ENCODE data around the gene MTMR11. TPM values are rescaled to one million over a fixed set of nuclear protein-coding genes. Genes with fewer than 3 reads are reported as not detected.
A peak's percentile ranks its signal among the peaks of the same experiment; 100 is the strongest.

Gene MTMR11
- total RNA-seq, 1 experiment from 2014 or later, result 7.1 TPM

DNA sequence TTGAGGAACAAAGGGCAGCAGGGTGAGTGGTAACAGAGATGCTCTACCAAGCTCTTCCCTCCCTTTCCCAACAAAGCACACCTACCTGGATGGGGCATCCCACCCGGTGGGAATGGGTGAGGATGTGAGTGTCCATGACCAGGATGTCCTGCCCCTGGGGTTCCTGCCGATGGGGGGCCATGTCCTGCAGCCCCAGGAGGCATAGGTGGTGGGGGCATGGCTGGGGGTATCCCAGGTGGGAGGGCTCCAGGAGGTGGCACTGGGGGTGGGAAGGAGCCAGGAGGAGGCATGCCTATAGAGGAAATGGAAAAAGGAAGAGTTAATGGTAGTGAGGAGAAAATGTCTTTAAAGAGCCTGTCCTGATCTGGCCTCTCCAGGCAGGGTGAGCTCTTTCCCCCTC, 10.9 kb downstream of the MTMR11 start:
- ATAC-seq (no peak), DNase-seq (ENCODE audit: low spot score) (no peak)
- TF ChIP-seq, protein P1, sequence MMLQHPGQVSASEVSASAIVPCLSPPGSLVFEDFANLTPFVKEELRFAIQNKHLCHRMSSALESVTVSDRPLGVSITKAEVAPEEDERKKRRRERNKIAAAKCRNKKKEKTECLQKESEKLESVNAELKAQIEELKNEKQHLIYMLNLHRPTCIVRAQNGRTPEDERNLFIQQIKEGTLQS (CRISPR knock-in tag; conservative IDR thresholded peaks at IDR 0.05), result no peak
- H3K36me3 Mint-ChIP-seq, result peaks cover 45% of the 10 kb centered on the region
- peaks cover 24% of the 10 kb centered on the region for H3K4me1 Mint-ChIP-seq
- H3K9me3 Mint-ChIP-seq, result no peaks in the 10 kb centered on the region
- H3K27ac Mint-ChIP-seq, result 0 out of 2 replicates have a peak overlapping the region, but pooled peaks have one; percentile 71
- CTCF ChIA-PET, result no interaction called here
- H3K27me3 Mint-ChIP-seq (ENCODE audit: low read depth), result no peaks in the 10 kb centered on the region
- POLR2A ChIA-PET, result no interaction called here
- H3K4me3 Mint-ChIP-seq, result peak overlapping the region; percentile 100

DNA sequence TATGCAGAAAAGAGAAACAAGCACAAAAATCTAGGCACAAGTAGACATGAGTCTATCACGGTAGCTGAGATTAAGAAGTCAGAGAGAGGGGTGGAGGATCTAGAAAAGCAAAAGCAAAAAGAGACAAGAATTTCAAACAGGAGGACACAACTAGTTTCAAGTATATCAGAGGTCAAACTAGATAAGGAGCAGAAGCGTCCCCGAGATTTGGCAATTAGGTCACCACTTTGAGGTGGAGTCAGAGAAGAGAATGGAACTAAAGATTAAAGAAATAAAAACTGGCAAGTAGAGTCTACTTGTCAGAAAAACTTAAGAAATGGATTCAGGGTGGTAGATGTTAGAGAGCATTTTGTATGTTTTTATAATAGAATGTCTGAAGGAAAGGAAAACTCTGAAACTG, 11.3 kb downstream of the MTMR11 start:
- no peak for ATAC-seq
- Mint-ChIP-seq H3K4me1 (peaks cover 24% of the 10 kb centered on the region), H3K27ac (peak overlapping the region; percentile 54; the same call in 1 of the 2 replicates), H3K4me3 (peak overlapping the region; percentile 100), H3K27me3 (ENCODE audit: low read depth) (no peaks in the 10 kb centered on the region), H3K9me3 (no peaks in the 10 kb centered on the region), H3K36me3 (peaks cover 45% of the 10 kb centered on the region)
- CTCF ChIA-PET, result no interaction called here
- TF ChIP-seq NR2C2 (CRISPR knock-in tag; IDR thresholded peaks at IDR 0.05), result no peak
- TF ChIP-seq, protein P2, sequence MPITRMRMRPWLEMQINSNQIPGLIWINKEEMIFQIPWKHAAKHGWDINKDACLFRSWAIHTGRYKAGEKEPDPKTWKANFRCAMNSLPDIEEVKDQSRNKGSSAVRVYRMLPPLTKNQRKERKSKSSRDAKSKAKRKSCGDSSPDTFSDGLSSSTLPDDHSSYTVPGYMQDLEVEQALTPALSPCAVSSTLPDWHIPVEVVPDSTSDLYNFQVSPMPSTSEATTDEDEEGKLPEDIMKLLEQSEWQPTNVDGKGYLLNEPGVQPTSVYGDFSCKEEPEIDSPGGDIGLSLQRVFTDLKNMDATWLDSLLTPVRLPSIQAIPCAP (CRISPR knock-in tag; IDR thresholded peaks at IDR 0.05), result no peak
- no peak for TF ChIP-seq RELA (CRISPR knock-in tag; IDR thresholded peaks at IDR 0.05; ENCODE audit: borderline replicate concordance)
- TF ChIP-seq, protein P3, sequence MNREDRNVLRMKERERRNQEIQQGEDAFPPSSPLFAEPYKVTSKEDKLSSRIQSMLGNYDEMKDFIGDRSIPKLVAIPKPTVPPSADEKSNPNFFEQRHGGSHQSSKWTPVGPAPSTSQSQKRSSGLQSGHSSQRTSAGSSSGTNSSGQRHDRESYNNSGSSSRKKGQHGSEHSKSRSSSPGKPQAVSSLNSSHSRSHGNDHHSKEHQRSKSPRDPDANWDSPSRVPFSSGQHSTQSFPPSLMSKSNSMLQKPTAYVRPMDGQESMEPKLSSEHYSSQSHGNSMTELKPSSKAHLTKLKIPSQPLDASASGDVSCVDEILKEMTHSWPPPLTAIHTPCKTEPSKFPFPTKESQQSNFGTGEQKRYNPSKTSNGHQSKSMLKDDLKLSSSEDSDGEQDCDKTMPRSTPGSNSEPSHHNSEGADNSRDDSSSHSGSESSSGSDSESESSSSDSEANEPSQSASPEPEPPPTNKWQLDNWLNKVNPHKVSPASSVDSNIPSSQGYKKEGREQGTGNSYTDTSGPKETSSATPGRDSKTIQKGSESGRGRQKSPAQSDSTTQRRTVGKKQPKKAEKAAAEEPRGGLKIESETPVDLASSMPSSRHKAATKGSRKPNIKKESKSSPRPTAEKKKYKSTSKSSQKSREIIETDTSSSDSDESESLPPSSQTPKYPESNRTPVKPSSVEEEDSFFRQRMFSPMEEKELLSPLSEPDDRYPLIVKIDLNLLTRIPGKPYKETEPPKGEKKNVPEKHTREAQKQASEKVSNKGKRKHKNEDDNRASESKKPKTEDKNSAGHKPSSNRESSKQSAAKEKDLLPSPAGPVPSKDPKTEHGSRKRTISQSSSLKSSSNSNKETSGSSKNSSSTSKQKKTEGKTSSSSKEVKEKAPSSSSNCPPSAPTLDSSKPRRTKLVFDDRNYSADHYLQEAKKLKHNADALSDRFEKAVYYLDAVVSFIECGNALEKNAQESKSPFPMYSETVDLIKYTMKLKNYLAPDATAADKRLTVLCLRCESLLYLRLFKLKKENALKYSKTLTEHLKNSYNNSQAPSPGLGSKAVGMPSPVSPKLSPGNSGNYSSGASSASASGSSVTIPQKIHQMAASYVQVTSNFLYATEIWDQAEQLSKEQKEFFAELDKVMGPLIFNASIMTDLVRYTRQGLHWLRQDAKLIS (CRISPR knock-in tag; IDR thresholded peaks at IDR 0.05; ENCODE audit: borderline replicate concordance), result no peak
- TF ChIP-seq, protein P4, sequence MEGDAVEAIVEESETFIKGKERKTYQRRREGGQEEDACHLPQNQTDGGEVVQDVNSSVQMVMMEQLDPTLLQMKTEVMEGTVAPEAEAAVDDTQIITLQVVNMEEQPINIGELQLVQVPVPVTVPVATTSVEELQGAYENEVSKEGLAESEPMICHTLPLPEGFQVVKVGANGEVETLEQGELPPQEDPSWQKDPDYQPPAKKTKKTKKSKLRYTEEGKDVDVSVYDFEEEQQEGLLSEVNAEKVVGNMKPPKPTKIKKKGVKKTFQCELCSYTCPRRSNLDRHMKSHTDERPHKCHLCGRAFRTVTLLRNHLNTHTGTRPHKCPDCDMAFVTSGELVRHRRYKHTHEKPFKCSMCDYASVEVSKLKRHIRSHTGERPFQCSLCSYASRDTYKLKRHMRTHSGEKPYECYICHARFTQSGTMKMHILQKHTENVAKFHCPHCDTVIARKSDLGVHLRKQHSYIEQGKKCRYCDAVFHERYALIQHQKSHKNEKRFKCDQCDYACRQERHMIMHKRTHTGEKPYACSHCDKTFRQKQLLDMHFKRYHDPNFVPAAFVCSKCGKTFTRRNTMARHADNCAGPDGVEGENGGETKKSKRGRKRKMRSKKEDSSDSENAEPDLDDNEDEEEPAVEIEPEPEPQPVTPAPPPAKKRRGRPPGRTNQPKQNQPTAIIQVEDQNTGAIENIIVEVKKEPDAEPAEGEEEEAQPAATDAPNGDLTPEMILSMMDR (IDR thresholded peaks at IDR 0.05), result no peak
- TF ChIP-seq EMX1 (CRISPR knock-in tag; IDR thresholded peaks at IDR 0.05), result no peak
- TF ChIP-seq, protein P5, sequence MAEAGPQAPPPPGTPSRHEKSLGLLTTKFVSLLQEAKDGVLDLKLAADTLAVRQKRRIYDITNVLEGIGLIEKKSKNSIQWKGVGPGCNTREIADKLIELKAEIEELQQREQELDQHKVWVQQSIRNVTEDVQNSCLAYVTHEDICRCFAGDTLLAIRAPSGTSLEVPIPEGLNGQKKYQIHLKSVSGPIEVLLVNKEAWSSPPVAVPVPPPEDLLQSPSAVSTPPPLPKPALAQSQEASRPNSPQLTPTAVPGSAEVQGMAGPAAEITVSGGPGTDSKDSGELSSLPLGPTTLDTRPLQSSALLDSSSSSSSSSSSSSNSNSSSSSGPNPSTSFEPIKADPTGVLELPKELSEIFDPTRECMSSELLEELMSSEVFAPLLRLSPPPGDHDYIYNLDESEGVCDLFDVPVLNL (CRISPR knock-in tag; IDR thresholded peaks at IDR 0.05; ENCODE audit: borderline replicate concordance, low read depth), result no peak
- TF ChIP-seq, protein P6, sequence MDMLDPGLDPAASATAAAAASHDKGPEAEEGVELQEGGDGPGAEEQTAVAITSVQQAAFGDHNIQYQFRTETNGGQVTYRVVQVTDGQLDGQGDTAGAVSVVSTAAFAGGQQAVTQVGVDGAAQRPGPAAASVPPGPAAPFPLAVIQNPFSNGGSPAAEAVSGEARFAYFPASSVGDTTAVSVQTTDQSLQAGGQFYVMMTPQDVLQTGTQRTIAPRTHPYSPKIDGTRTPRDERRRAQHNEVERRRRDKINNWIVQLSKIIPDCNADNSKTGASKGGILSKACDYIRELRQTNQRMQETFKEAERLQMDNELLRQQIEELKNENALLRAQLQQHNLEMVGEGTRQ (CRISPR knock-in tag; IDR thresholded peaks at IDR 0.05), result no peak
- TF ChIP-seq IRF2 (CRISPR knock-in tag; IDR thresholded peaks at IDR 0.05; ENCODE audit: borderline replicate concordance, low read depth), result no peak
- no peak for TF ChIP-seq ZNF219 (CRISPR knock-in tag; IDR thresholded peaks at IDR 0.05; ENCODE audit: borderline replicate concordance)
- no peak for TF ChIP-seq GABPB1 (CRISPR knock-in tag; IDR thresholded peaks at IDR 0.05)
- POLR2A ChIA-PET, result no interaction called here
- DNase-seq (ENCODE audit: low spot score), result no peak

DNA sequence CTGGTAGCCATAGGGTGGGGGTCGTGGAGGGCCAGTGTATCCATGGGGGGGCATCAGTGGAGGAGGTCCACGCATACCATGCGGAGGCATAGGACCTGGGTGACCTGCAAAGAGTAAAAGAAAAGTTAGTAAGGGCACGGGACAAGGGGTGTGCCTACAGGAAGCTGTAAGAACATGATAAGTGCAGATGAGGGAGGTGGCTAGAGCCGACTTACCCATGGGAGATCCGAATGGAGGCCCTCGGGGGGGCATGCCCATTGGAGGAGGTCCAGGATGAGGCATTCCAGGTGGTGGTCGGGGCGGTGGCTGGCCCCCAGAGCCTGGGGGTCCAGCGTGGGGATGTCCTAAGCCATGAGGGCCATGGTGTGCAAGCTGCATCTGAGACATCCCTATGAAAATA, 13.1 kb downstream of the MTMR11 start:
- ChIA-PET CTCF (no interaction called here), POLR2A (no interaction called here)
- DNase-seq (ENCODE audit: low spot score) (no peak), ATAC-seq (no peak)
- Mint-ChIP-seq H3K4me1 (peaks cover 24% of the 10 kb centered on the region), H3K27me3 (ENCODE audit: low read depth) (no peaks in the 10 kb centered on the region), H3K36me3 (peaks cover 45% of the 10 kb centered on the region), H3K27ac (no peak overlapping the region), H3K9me3 (no peaks in the 10 kb centered on the region), H3K4me3 (no peak overlapping the region)
- TF ChIP-seq, protein P7, sequence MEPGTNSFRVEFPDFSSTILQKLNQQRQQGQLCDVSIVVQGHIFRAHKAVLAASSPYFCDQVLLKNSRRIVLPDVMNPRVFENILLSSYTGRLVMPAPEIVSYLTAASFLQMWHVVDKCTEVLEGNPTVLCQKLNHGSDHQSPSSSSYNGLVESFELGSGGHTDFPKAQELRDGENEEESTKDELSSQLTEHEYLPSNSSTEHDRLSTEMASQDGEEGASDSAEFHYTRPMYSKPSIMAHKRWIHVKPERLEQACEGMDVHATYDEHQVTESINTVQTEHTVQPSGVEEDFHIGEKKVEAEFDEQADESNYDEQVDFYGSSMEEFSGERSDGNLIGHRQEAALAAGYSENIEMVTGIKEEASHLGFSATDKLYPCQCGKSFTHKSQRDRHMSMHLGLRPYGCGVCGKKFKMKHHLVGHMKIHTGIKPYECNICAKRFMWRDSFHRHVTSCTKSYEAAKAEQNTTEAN (CRISPR knock-in tag; IDR thresholded peaks at IDR 0.05), result no peak
- TF ChIP-seq TEAD4 (CRISPR knock-in tag; IDR thresholded peaks at IDR 0.05) (no peak), ZNF138 (CRISPR knock-in tag; conservative IDR thresholded peaks at IDR 0.05) (no peak), NFATC4 (CRISPR knock-in tag; IDR thresholded peaks at IDR 0.05) (no peak), GRHL2 (CRISPR knock-in tag; IDR thresholded peaks at IDR 0.05; ENCODE audit: insufficient replicate concordance, severe bottlenecking) (no peak), IRF2 (CRISPR knock-in tag; IDR thresholded peaks at IDR 0.05; ENCODE audit: borderline replicate concordance, low read depth) (no peak)
- TF ChIP-seq, protein P8, sequence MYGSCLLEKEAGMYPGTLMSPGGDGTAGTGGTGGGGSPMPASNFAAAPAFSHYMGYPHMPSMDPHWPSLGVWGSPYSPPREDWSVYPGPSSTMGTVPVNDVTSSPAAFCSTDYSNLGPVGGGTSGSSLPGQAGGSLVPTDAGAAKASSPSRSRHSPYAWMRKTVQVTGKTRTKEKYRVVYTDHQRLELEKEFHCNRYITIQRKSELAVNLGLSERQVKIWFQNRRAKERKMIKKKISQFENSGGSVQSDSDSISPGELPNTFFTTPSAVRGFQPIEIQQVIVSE (CRISPR knock-in tag; IDR thresholded peaks at IDR 0.05; ENCODE audit: borderline replicate concordance), result no peak
- TF ChIP-seq, protein P9, sequence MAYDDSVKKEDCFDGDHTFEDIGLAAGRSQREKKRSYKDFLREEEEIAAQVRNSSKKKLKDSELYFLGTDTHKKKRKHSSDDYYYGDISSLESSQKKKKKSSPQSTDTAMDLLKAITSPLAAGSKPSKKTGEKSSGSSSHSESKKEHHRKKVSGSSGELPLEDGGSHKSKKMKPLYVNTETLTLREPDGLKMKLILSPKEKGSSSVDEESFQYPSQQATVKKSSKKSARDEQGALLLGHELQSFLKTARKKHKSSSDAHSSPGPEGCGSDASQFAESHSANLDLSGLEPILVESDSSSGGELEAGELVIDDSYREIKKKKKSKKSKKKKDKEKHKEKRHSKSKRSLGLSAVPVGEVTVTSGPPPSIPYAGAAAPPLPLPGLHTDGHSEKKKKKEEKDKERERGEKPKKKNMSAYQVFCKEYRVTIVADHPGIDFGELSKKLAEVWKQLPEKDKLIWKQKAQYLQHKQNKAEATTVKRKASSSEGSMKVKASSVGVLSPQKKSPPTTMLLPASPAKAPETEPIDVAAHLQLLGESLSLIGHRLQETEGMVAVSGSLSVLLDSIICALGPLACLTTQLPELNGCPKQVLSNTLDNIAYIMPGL (CRISPR knock-in tag; IDR thresholded peaks at IDR 0.05), result no peak
